Transverse colon (tissue), 4 donors: ENCODE data around the gene HPDL. TPM values are rescaled to one million over a fixed set of nuclear protein-coding genes. Genes with fewer than 3 reads are reported as not detected.

Source experiments
- DNase-seq: peaks from one replicate; pipeline ENCODE4 v3.0.0-alpha.2; 2019
- H3K27ac ChIP-seq, 4 donors: fragments of 200-600 bp; sonication (generic); 2 replicates each; pipeline ENCODE4 v1.5.1; 2016 to 2018; ENCODE audit warnings: inconsistent platforms in 4 of 4
- H3K27me3 ChIP-seq: fragments of 200-600 bp; sonication (generic); 2 replicates; pipeline ENCODE4 v1.5.1; 2017; ENCODE audit warnings: inconsistent platforms
- H3K36me3 ChIP-seq, 4 donors: fragments of 200-600 bp; sonication (generic); 2 replicates each; pipeline ENCODE4 v1.5.1; 2017 to 2019; ENCODE audit warnings: inconsistent platforms in 4 of 4
- H3K4me1 ChIP-seq, 4 donors: fragments of 200-600 bp; sonication (generic); 2 replicates each; pipeline ENCODE4 v1.5.1; 2017 to 2020; ENCODE audit warnings: inconsistent platforms in 4 of 4
- H3K4me3 ChIP-seq, 4 donors: fragments of 200-600 bp; sonication (generic); 1 replicate in 1 of 4; 2 replicates in 3 of 4; pipeline versions ENCODE4 v1.5.1 to v1.6.1; 2017 to 2019; ENCODE audit warnings: inconsistent platforms in 4 of 4
- H3K9me3 ChIP-seq, 2 donors: fragments of 200-600 bp; sonication (generic); 2 replicates each; pipeline ENCODE4 v1.5.1; 2017 to 2019; ENCODE audit warnings: inconsistent platforms in 2 of 2
- EP300 ChIP-seq: sonication (generic); formaldehyde crosslinking; IDR thresholded peaks from one replicate; pipeline ENCODE4 v1.6.1; 2017; ENCODE audit warnings: antibody characterized with exemption, low read depth
- POLR2A ChIP-seq: fragments of 450-650 bp; IDR thresholded peaks from one replicate; pipeline ENCODE4 v1.6.1; 2016; ENCODE audit warnings: antibody characterized with exemption, mild to moderate bottlenecking, moderate library complexity
- POLR2AphosphoS5 ChIP-seq, 3 donors: sonication (generic); formaldehyde crosslinking; IDR thresholded peaks; one replicate each; pipeline ENCODE4 v1.6.1; 2016; ENCODE audit warnings: antibody characterized with exemption in 3 of 3
- WGBS, 2 donors: methylation state at CpG; one replicate each; pipeline ENCODE4 v1.1.5; 2018; ENCODE audit warnings: low coverage in 1 of 2; 5-methylcytosine and 5-hydroxymethylcytosine counted together
- in situ Hi-C, 4 donors: fragments of 200-750 bp; cut with MboI; loops; one replicate each; pipeline versions ENCODE4 v1.15.0 to v1.15.1; 2017; ENCODE audit warnings: low sequenced_read_pairs in 3 of 4, low pct_ligation_motif_present in 1 of 4, low pct_unique_long_range_greater_than_20kb in 1 of 4
- intact Hi-C: fragments of 100-400 bp; cut with DNase I; formaldehyde crosslinking; loops from one replicate; pipeline ENCODE4 v1.15.1; 2023; ENCODE audit warnings: low total_unique reads
- total RNA-seq, 4 donors: library from RNA; depleted of rRNA; stranded (reverse); fragments of >200 nt; gene quantifications; one replicate each; pipeline ENCODE4 v1.1.0, GENCODE V29; 2016
- TF ChIP-seq, protein P1 (sequence below), 5 experiments: fragments of 200-600 bp in 3 of 5; fragments of 450-650 bp in 2 of 5; sonication (generic) in 3 of 5; IDR thresholded peaks; 1 replicate in 2 of 5; 2 replicates in 3 of 5; pipeline ENCODE4 v1.5.1; 2016 to 2017; ENCODE audit warnings: antibody characterized with exemption in 5 of 5, inconsistent platforms in 3 of 5, mild to moderate bottlenecking in 2 of 5, moderate library complexity in 1 of 5

Gene HPDL
- total RNA-seq, 4 donors from 2014 or later = 2.6 to 7.8 (median 4.3) TPM

DNA sequence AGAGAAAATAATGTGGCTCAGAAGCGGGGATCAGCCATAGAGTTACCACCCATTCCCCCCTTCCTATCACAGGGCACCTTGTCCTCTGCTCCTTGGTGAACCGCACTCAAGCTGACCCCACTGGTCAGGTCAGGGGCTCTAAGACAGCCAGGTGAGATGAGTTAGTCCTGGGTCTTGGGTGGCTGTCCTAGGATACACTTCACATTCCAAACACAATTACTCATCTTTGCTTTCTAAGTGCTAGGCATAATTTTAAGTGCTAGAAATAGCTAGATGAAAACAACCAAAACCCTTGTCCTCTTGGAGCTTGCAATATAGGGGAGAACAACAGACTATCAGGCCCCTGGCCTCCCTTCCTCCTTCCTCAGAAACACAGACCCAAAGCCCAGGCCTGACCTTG is 21.3 kb downstream of the HPDL start:
- in situ Hi-C loops = loop anchor here in 1 of 4 donors (10.0 kb wide), 1 partner anchor 227 kb away; no protein-coding TSS in a partner anchor
- Histone ChIP-seq H3K27me3 (no peaks in the 10 kb centered on the region), H3K36me3 (peaks cover 0 to 13% (median 6%) of the 10 kb centered on the region in 4 donors), H3K9me3 (no peaks in the 10 kb centered on the region), H3K27ac (peak overlapping the region in 2 of 4 donors; percentile 50 to 71), H3K4me3 (no peak overlapping the region), H3K4me1 (peaks cover 0 to 13% (median 5%) of the 10 kb centered on the region in 4 donors)
- no peak for DNase-seq
- WGBS, 2 donors = 86 to 100% methylated on average over 2 of the region's 2 CpGs
- intact Hi-C loops = no loop called here
- no peak for TF ChIP-seq EP300
- TF ChIP-seq, protein P1, sequence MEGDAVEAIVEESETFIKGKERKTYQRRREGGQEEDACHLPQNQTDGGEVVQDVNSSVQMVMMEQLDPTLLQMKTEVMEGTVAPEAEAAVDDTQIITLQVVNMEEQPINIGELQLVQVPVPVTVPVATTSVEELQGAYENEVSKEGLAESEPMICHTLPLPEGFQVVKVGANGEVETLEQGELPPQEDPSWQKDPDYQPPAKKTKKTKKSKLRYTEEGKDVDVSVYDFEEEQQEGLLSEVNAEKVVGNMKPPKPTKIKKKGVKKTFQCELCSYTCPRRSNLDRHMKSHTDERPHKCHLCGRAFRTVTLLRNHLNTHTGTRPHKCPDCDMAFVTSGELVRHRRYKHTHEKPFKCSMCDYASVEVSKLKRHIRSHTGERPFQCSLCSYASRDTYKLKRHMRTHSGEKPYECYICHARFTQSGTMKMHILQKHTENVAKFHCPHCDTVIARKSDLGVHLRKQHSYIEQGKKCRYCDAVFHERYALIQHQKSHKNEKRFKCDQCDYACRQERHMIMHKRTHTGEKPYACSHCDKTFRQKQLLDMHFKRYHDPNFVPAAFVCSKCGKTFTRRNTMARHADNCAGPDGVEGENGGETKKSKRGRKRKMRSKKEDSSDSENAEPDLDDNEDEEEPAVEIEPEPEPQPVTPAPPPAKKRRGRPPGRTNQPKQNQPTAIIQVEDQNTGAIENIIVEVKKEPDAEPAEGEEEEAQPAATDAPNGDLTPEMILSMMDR (IDR thresholded peaks at IDR 0.05) = no peak

DNA sequence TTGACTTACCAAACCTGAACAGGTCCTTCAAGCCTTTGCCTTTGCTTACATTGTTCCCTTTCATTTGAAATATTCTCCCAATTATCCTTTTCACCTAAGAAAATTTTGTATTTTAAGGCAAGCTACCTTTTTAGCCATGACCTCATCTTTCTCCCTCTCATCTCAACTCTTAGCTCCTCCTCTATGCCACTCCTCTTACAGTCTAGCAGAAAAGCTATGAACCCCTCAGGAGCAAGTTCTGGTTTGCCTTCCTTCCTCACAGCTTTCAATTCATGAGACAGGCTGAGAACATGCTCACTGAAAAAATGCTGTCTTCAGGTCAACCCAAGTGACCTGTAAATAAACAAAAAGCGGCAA is 21.9 kb downstream of the HPDL start:
- intact Hi-C loops = no loop called here
- H3K36me3 ChIP-seq = peaks cover 0 to 7% (median 3%) of the 10 kb centered on the region in 4 donors
- WGBS, 2 donors = 50% methylated on average over 1 of the region's 1 CpG; no CpG with 5 or more reads in 1 of the 2 donors
- no peak for DNase-seq
- no peaks in the 10 kb centered on the region for H3K27me3 ChIP-seq
- no peak overlapping the region for H3K4me3 ChIP-seq
- H3K4me1 ChIP-seq = peaks cover 0 to 13% (median 5%) of the 10 kb centered on the region in 4 donors
- in situ Hi-C loops = loop anchor here in 1 of 4 donors (10.0 kb wide), 1 partner anchor 226 kb away; no protein-coding TSS in a partner anchor
- peak overlapping the region in 3 of 4 donors; percentile 17 to 71 (median 50) for H3K27ac ChIP-seq
- H3K9me3 ChIP-seq = no peaks in the 10 kb centered on the region
- TF ChIP-seq, protein P1 (IDR thresholded peaks at IDR 0.05) = no peak
- TF ChIP-seq EP300 (no peak), POLR2AphosphoS5 (IDR thresholded peaks at IDR 0.05) (no peak), POLR2A (no peak)

DNA sequence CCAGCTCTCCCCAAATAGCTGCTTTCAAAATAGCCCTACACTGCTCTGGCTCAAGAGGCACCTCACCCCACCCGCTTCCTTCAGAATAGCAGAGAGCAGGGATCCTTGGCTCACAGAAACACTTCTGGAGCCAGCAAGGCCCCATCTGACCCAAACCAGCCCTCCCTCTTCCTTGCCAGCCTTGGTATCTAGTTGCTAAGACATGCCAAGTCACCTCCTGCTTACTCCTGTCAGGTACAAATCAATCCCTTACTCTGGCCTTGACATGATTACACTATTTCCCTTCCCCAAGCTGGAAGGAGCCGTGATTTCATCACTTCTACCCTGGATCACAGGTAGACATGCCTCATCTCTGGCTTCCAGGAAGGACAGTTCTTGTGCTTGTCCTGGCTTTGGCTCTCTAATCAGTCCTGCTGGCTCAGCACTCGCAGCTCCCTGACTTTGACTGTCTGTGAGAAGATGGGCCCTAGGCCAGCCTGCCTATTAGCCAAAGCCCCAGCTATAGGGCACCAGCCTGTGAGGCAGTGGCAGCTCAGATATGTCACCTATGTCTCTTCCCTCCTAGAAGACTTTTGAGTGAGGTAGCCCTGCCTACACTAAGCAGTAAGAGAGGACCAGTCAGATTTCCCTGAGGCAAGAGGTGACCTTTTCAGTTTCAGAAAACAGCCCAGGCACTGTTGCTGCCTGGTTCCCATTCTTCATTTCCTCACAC is 22.4 kb downstream of the HPDL start:
- in situ Hi-C loops (loop anchor here in 1 of 4 donors (10.0 kb wide), 1 partner anchor 226 kb away; no protein-coding TSS in a partner anchor), intact Hi-C loops (no loop called here)
- Histone ChIP-seq H3K27me3 (no peaks in the 10 kb centered on the region), H3K4me1 (peaks cover 0 to 13% (median 5%) of the 10 kb centered on the region in 4 donors), H3K9me3 (no peaks in the 10 kb centered on the region), H3K4me3 (no peak overlapping the region), H3K27ac (peak overlapping the region in 3 of 4 donors; percentile 17 to 71 (median 50)), H3K36me3 (peaks cover 0 to 2% (median under 1%) of the 10 kb centered on the region in 4 donors)
- no peak for DNase-seq
- TF ChIP-seq POLR2A (no peak), EP300 (no peak), POLR2AphosphoS5 (IDR thresholded peaks at IDR 0.05) (no peak)
- TF ChIP-seq, protein P1 (IDR thresholded peaks at IDR 0.05) = no peak
- WGBS, 2 donors = 84% methylated on average over 3 of the region's 3 CpGs; no CpG with 5 or more reads in 1 of the 2 donors

DNA sequence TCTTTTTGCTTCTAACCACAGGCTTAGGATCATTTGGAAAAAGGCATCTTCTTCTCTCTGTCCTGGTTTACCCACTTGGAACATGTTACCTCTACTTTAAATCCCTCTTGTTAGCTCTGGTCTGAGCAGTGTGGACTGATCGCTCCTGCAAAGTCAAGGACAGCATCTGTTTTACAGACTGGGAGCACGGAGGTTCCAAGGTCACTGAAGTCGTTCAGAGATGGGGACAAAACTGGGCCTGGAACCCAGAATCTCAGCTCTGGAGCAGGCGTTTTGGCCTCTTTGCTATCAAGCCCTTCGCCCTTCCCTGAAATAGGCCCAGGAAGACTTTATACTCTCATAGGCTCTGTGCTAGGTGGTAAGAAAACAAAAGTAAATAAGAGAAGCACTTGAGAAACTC is 24.8 kb downstream of the HPDL start:
- WGBS, 2 donors = 85 to 89% methylated on average over 4 to 5 of the region's 5 CpGs
- TF ChIP-seq POLR2A (no peak), EP300 (no peak), POLR2AphosphoS5 (IDR thresholded peaks at IDR 0.05) (no peak)
- no peak for DNase-seq
- no peaks in the 10 kb centered on the region for H3K27me3 ChIP-seq
- peaks cover 0 to 15% (median 5%) of the 10 kb centered on the region in 4 donors for H3K4me1 ChIP-seq
- in situ Hi-C loops (loop anchor here in 1 of 4 donors (10.0 kb wide), 1 partner anchor 143 kb away; the partner anchor contains the start of gene TESK2), intact Hi-C loops (loop anchor here (5.0 kb wide), 1 partner anchor 141 kb away; the partner anchor contains the start of gene TESK2)
- no peak overlapping the region for H3K4me3 ChIP-seq
- H3K36me3 ChIP-seq = no peaks in the 10 kb centered on the region
- no peaks in the 10 kb centered on the region for H3K9me3 ChIP-seq
- no peak overlapping the region for H3K27ac ChIP-seq
